HepG2 (cell line): ENCODE data around the gene LGALS1. TPM values are rescaled to one million over a fixed set of nuclear protein-coding genes. Genes with fewer than 3 reads are reported as not detected.

Experiments
- CTCF ChIP-seq: sonication (generic); formaldehyde crosslinking; IDR thresholded peaks from 2 replicates; pipeline ENCODE4 v1.5.0; 2020; ENCODE audit warnings: mild to moderate bottlenecking, missing genetic modification reagents, moderate library complexity
- FOXA3 ChIP-seq: IDR thresholded peaks from 2 replicates; pipeline ENCODE4 v1.6.1; 2016; ENCODE audit warnings: missing genetic modification reagents, missing compliant biosample characterization
- ISL2 ChIP-seq: sonication (generic); formaldehyde crosslinking; IDR thresholded peaks from 2 replicates; pipeline ENCODE4 v1.5.0; 2020; ENCODE audit warnings: missing genetic modification reagents
- MTA3 ChIP-seq: sonication (generic); formaldehyde crosslinking; IDR thresholded peaks from 2 replicates; pipeline ENCODE4 v1.4.0; 2020; ENCODE audit warnings: missing genetic modification reagents
- NR2F1 ChIP-seq, 2 experiments: fragments of 450-650 bp in 1 of 2; formaldehyde crosslinking in 1 of 2; IDR thresholded peaks; 2 replicates each; pipeline versions ENCODE4 v1.5.0 to v1.6.1; 2016 to 2020; ENCODE audit warnings: mild to moderate bottlenecking in 1 of 2, missing compliant biosample characterization in 1 of 2, missing genetic modification reagents in 1 of 2, moderate library complexity in 1 of 2
- PITX1 ChIP-seq: sonication (generic); formaldehyde crosslinking; IDR thresholded peaks from 2 replicates; pipeline ENCODE4 v1.5.1; 2020; ENCODE audit warnings: mild to moderate bottlenecking, missing genetic modification reagents
- RAD51 ChIP-seq: fragments of 450-650 bp; IDR thresholded peaks from 2 replicates; pipeline ENCODE4 v1.6.1; 2016; ENCODE audit warnings: borderline replicate concordance
- RARG ChIP-seq: sonication (generic); formaldehyde crosslinking; IDR thresholded peaks from 2 replicates; pipeline ENCODE4 v1.4.0; 2020; ENCODE audit warnings: low read depth, mild to moderate bottlenecking, missing genetic modification reagents
- RELA ChIP-seq: sonication (generic); formaldehyde crosslinking; IDR thresholded peaks from 2 replicates; pipeline ENCODE4 v1.4.0; 2020; ENCODE audit warnings: missing genetic modification reagents
- TCF12 ChIP-seq, 2 experiments: fragments of 450-650 bp in 1 of 2; sonication (generic) in 1 of 2; formaldehyde crosslinking in 1 of 2; IDR thresholded peaks; 2 replicates each; pipeline versions ENCODE4 v1.6.1 to v1.8.0; 2017 to 2022; ENCODE audit warnings: antibody characterized with exemption in 1 of 2, mild to moderate bottlenecking in 1 of 2, missing genetic modification reagents in 1 of 2, moderate library complexity in 1 of 2
- TGIF2 ChIP-seq: IDR thresholded peaks from 2 replicates; pipeline ENCODE4 v1.6.1; 2016; ENCODE audit warnings: control low read depth, missing compliant biosample characterization
- THAP8 ChIP-seq: sonication (generic); formaldehyde crosslinking; IDR thresholded peaks from 2 replicates; pipeline ENCODE4 v1.5.1; 2020; ENCODE audit warnings: missing genetic modification reagents, mild to moderate bottlenecking, borderline replicate concordance
- ZNF350 ChIP-seq: sonication (generic); formaldehyde crosslinking; IDR thresholded peaks from 2 replicates; pipeline ENCODE4 v1.4.0; 2020; ENCODE audit warnings: mild to moderate bottlenecking, low read depth, missing genetic modification reagents, borderline replicate concordance
- ZNF747 ChIP-seq: sonication (generic); formaldehyde crosslinking; IDR thresholded peaks from 2 replicates; pipeline ENCODE4 v1.8.1; 2023; ENCODE audit warnings: missing genetic modification reagents, mild to moderate bottlenecking, borderline replicate concordance
- ZNF790 ChIP-seq: sonication (generic); formaldehyde crosslinking; IDR thresholded peaks from 2 replicates; pipeline ENCODE4 v1.8.0; 2022; ENCODE audit warnings: missing genetic modification reagents, mild to moderate bottlenecking, borderline replicate concordance
- ZSCAN22 ChIP-seq: sonication (generic); formaldehyde crosslinking; IDR thresholded peaks from 2 replicates; pipeline ENCODE4 v1.4.0; 2020; ENCODE audit warnings: mild to moderate bottlenecking, missing genetic modification reagents
- polyA plus RNA-seq, 8 experiments: library from polyadenylated mRNA; depleted of rRNA in 3 of 8; stranded (reverse) in 7 of 8; unstranded in 1 of 8; fragments of >200 nt; fragmentation: Illumina TruSeq in 4 of 8; extraction: Trizol in 4 of 8; gene quantifications; 2 replicates each; pipeline versions ENCODE4 v1.2.1 to v1.2.3, GENCODE V29; 2011 to 2016; ENCODE audit warnings: low read depth in 4 of 8, missing spikeins in 1 of 8, mixed read lengths in 1 of 8; ENCODE audit not compliant: insufficient read depth in 1 of 8
- total RNA-seq, 5 experiments: library from RNA; depleted of rRNA; stranded (reverse); fragments of >200 nt; fragmentation: Illumina TruSeq; extraction: Trizol; gene quantifications; 2 replicates each; pipeline ENCODE4 v1.2.3, GENCODE V29; 2016; ENCODE audit warnings: low read depth in 1 of 5
- TF ChIP-seq, protein P1 (sequence below): sonication (generic); IDR thresholded peaks from 2 replicates; pipeline ENCODE4 v1.6.1; 2016; ENCODE audit warnings: low read depth, borderline replicate concordance
- TF ChIP-seq, protein P2 (sequence below): IDR thresholded peaks from 2 replicates; pipeline ENCODE4 v1.6.1; 2018; ENCODE audit warnings: missing genetic modification reagents, mild to moderate bottlenecking, missing compliant biosample characterization
- TF ChIP-seq, protein P3 (sequence below): sonication (generic); formaldehyde crosslinking; IDR thresholded peaks from 2 replicates; pipeline ENCODE4 v1.5.0; 2020; ENCODE audit warnings: missing genetic modification reagents

The LGALS1 gene
- total and polyA plus RNA-seq, 2 of the 13 experiments (the other 11 are each of a cell fraction or from before 2014, with no cell fraction given), result 103 to 858 TPM

DNA sequence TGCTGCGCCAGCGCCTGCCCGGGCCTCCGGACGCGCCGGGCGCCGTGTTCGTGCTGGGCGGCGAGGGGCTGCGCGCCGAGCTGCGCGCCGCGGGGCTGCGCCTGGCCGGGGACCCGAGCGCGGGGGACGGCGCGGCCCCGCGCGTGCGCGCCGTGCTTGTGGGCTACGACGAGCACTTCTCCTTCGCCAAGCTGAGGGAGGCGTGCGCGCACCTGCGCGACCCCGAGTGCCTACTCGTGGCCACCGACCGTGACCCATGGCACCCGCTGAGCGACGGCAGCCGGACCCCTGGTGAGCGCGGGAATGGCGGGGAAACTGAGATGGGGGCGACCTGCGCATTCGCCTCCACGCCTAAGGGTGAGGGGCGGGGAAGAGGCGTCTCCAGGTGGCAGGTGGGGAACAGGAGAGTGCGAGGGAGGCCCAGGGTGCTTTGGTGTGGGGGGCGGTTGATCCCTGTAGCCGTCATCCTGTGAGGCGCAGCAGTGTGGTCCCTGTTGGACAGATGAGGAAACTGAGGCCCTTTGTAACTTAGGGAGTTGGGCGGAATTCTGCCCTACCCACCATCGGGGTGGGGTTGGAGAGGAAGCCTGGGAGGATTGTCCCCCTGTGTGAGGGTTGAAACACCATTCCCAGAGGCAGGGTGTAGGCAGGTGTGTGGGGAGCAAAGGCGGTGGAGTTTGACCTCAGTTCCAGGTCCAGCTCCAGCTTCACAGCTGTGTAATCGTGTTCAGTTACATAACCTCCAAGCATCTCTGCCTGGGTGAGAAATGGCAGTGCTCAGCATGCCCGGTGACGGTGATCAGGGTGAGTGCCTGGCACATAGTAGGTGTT is 16.2 kb upstream of the LGALS1 start (continued):
- no peak for TF ChIP-seq CTCF (CRISPR knock-in tag)
- TF ChIP-seq NR2F1 (CRISPR knock-in tag; IDR thresholded peaks at IDR 0.05), result peak; percentile 62 to 71; a peak in 3 of 4 replicates
- TF ChIP-seq PITX1, result peak; percentile 76
- no peak for TF ChIP-seq MTA3 (CRISPR knock-in tag)
- TF ChIP-seq RELA (CRISPR knock-in tag), result no peak
- TF ChIP-seq THAP8 (CRISPR knock-in tag), result no peak
- TF ChIP-seq ISL2, result no peak
- no peak for TF ChIP-seq TCF12 (IDR thresholded peaks at IDR 0.05)
- TF ChIP-seq TCF12 (CRISPR knock-in tag; IDR thresholded peaks at IDR 0.05), result peak; percentile 77; the same call in 1 of the 2 replicates
- TF ChIP-seq, protein P1, sequence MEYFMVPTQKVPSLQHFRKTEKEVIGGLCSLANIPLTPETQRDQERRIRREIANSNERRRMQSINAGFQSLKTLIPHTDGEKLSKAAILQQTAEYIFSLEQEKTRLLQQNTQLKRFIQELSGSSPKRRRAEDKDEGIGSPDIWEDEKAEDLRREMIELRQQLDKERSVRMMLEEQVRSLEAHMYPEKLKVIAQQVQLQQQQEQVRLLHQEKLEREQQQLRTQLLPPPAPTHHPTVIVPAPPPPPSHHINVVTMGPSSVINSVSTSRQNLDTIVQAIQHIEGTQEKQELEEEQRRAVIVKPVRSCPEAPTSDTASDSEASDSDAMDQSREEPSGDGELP, result peak; percentile 98
- TF ChIP-seq FOXA3 (CRISPR knock-in tag), result peak; percentile 69
- TF ChIP-seq, protein P2, sequence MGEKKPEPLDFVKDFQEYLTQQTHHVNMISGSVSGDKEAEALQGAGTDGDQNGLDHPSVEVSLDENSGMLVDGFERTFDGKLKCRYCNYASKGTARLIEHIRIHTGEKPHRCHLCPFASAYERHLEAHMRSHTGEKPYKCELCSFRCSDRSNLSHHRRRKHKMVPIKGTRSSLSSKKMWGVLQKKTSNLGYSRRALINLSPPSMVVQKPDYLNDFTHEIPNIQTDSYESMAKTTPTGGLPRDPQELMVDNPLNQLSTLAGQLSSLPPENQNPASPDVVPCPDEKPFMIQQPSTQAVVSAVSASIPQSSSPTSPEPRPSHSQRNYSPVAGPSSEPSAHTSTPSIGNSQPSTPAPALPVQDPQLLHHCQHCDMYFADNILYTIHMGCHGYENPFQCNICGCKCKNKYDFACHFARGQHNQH (CRISPR knock-in tag), result 0 out of 2 replicates have a peak, but pooled peaks have one; percentile 72
- no peak for TF ChIP-seq RAD51
- no peak for TF ChIP-seq ZSCAN22 (CRISPR knock-in tag)
- no peak for TF ChIP-seq RARG (CRISPR knock-in tag)
- peak; percentile 81; the same call in 1 of the 2 replicates for TF ChIP-seq TGIF2 (CRISPR knock-in tag)
- peak; percentile 50 for TF ChIP-seq ZNF747 (CRISPR knock-in tag)
- TF ChIP-seq ZNF350 (CRISPR knock-in tag), result peak; percentile 74; the same call in 1 of the 2 replicates
- no peak for TF ChIP-seq ZNF790 (CRISPR knock-in tag)
- TF ChIP-seq, protein P3, sequence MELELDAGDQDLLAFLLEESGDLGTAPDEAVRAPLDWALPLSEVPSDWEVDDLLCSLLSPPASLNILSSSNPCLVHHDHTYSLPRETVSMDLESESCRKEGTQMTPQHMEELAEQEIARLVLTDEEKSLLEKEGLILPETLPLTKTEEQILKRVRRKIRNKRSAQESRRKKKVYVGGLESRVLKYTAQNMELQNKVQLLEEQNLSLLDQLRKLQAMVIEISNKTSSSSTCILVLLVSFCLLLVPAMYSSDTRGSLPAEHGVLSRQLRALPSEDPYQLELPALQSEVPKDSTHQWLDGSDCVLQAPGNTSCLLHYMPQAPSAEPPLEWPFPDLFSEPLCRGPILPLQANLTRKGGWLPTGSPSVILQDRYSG (CRISPR knock-in tag), result no peak
